GM21515 (cell line): ENCODE results near the gene GATA5.

ENCODE experiments used
- ATAC-seq: cut with Tn5 transposase; IDR thresholded peaks from one replicate; pipeline ENCODE4 v1.9.1; 2021; ENCODE audit not compliant: unreplicated experiment

GATA5 gene

DNA sequence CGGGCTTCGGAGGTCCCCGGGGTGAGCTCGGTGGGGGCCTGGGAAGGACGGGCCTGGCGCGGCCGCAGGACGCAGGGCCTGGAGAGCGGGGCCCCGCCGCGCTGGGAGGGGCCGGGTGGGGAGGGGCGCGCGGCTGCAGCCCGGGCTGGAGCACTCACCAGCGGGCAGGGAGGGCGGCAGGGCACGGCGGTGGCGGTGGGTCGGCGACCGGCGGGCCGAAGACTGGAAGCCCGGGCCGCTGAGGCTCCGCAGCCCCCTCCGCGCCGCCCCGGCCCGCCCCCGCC, at the start of gene GATA5:
GATA5 (minus strand) TSS at position 224 of the 284 bp plus-strand sequence. CDS start 474 bp downstream, outside the sequence.
- no peak for ATAC-seq

DNA sequence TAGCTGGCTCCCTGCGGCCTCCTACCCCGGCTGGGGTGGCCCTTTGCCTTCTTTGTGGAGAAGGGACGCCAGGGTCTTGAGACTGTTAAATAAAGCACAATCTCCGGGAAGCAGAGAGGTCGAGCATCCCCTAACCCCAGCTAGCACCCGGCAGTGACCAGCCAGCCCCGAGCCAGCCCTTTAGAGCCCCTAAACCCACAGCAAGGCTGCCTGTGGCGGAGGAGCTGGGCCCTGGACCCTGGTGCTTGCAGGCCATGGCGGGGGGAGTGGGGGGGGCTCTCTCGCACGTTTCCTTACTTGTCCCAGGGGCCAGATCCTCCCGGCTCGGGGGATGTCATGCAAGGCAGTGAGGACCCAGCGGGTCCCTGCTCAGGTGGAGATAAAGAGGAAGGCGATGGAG, 49.2 kb upstream of the GATA5 start:
- no peak for ATAC-seq

DNA sequence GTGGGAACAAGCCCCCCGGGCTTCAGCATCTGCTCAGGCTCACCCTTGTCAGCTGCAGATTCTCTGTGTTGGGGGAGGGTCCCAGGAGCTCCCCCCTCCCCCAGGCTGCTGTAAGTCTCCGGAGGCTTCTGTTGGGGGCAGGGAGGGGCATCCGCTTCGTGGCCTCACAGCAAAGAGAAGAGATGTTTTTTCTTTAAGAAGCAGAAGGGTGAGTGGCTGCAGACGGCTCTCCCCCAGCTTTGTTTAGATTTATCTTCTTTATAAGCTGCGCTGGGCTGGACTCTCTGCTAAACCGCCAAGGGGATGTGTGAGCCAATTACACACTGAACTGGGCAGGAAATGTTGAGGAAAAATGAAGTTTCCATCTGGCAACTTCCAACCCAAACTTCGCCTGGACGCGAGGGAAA, 48.7 kb upstream of the GATA5 start:
- no peak for ATAC-seq

DNA sequence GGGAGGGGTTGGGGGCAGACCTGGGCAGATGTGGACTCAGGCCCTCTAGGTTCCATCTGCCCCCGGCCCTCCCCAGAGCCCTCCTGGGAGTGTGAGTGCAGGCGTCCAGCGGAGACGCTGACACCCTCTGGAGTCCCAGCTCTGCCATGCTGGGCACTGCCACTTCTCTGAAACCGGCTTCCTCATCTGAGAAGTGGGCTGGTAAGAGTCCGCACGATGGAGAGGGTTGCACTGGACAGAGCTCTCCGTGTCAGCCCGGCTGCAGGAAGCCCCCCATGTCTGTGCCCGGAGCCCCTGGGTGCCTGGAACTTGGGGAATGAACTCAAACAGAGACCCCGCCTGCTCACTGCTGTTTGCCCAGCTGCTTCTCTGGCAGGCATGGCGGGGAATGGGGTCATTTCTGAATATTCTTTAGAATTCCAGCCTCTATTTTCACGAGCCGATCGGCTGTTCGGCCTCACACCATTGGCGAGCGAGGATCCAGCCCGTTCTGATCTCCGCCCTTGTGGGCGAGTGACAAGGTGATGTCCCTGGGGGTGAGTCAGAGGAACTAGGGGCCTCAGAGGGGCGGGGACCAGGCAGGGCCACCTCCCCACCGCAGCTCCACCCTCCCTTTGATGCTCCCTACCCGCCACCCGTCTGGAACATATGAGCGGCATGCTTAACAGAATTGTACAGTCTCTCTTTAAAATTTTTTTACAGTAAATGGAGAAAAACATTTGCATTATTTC, 47.8 kb upstream of the GATA5 start:
- no peak for ATAC-seq

GRCh38 chr20:62522748-62523396, 47.1 kb upstream of the GATA5 start:
- no peak for ATAC-seq

- ATAC-seq = no peak
These were observed 44.0 kb upstream of the GATA5 start for GRCh38 chr20:62519826-62520225.

GRCh38 chr20:62518911-62519310, 43.1 kb upstream of the GATA5 start:
- no peak for ATAC-seq

- no peak for ATAC-seq
These were observed 42.3 kb upstream of the GATA5 start for GRCh38 chr20:62517901-62518610.

DNA sequence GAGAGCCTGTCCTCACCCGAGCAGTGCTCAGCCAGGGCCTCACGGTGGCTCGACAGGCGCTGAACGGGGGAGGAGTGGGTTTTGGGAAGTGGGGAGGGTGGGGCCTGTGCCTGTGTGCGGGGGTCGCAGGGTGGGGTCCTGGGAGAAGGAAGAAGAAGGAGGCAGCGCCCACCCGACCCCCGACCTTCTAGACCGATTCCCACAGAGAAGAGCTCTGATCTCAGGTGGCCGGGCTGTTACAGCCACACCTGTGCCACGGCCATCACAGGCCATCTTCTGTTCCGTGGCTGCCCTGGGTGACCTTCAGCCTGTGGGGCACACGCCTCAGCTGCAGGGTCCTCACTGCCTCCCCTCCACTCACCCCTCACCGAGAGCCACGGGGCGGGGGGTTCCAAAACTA, 41.4 kb upstream of the GATA5 start:
- no peak for ATAC-seq

DNA sequence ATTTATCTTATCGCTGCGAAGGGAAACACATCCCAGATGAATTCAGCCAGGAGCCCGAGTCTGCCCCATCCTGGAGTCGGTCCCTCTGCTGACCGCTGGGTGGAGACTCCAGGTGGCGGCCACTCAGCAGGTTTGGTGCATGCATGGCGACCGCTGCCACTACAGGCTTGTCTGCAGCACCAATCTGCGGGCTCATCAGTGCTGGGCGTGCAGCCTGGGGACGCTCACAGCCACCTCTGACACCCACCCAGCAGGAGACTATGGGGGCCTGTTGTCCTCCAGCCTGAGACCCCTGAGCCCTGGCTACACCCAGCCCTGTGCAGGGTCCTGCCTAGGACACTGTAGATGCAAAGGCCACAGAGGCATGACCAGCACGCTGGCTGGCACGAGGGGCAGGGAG, 40.5 kb upstream of the GATA5 start:
- no peak for ATAC-seq

DNA sequence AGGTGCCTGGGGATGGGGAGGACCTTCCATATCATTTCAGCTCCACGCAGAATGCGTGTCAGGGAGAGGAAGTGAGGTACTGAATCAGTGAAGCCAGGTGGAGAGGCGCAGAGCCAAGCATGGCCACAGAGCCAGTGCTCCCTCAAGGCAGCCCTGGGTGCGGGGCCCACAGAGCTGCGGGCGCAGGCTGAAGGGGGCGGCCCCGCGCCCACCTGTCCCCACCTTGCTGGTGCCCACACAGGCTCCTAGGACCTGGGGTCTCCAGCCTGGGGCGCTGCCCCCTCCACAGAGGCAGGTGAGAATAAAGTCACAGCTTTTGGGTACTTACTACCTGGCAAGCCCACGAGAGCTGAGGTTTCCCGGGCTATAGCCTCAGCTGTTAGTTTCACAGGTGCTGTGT, 40.0 kb upstream of the GATA5 start:
- ATAC-seq = no peak

DNA sequence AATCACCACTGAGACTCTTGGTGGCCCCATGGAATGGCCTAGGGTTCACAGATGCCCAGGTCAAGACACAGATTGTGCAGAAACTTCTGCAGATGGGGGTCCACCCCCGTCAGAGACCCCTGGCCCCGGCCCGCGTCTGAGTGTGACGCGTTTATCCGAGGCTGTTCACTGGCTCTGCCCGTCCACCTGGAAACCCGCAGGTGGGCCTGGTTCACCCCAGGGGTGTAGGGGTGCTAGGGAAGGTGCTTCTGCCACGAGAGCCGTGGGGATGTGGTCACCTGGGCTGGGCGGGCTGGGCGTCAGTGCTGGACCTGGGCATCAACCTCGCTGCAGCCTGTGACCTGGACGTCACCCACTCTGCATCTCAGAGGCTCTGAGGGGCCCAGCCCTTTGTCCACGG, 39.5 kb upstream of the GATA5 start:
- no peak for ATAC-seq

GRCh38 chr20:62513991-62514390, 38.2 kb upstream of the GATA5 start:
- no peak for ATAC-seq

DNA sequence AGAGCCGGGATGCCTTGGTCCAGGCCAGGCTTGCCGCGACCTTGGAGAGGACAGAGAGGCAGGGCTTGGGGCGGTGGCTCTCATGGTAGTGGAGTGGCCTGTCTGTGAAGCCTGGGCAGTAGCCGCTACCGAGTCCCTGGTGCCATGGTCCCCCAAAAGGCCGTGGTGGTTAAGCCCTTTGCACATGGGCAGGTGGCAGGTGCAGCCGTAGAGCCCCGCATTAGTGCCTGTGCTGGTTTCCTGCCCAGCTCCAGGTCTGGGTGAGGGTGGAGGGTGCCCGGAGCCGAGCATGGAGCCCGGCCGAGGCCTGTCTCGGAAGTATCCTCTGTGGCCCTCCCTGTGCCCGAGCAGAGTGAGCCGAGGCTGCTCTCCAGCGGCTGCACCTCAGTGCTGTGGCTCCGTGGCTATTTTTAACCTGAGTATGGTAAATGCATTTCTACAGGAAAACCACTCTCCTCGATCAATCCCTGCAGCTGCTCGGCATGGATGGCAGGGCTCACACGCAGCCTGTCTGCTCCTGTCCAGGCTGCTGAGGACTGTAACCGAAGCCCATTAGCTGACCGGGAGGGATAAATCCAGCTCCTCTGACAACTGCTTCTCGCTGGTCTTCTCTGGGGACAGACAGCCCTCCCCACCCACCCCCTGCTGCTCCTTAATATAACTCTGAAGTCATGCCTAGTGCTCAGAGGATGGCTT, 36.3 kb upstream of the GATA5 start:
- ATAC-seq = no peak

GRCh38 chr20:62511300-62511914, 35.6 kb upstream of the GATA5 start:
- ATAC-seq = no peak

DNA sequence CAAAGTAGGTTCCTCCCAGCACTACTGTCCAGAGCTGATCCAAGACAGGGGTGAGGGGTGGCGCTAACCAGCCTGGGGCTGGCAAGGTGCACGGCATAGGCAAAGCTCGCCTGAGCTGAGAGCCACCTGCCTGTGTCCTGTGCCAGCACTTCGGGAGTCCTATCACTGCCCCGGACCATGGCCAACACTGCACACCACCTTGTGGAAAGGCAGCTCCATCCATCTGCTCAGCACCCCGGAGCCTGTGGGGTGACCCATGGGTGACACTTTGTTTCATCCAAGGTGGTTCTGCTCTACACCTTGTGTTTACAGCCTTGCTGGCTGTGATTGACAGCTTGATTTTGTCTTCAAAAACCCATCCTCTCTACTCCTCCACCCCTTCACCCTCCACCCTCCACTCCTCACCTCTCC, 32.9 kb upstream of the GATA5 start:
- ATAC-seq = no peak

DNA sequence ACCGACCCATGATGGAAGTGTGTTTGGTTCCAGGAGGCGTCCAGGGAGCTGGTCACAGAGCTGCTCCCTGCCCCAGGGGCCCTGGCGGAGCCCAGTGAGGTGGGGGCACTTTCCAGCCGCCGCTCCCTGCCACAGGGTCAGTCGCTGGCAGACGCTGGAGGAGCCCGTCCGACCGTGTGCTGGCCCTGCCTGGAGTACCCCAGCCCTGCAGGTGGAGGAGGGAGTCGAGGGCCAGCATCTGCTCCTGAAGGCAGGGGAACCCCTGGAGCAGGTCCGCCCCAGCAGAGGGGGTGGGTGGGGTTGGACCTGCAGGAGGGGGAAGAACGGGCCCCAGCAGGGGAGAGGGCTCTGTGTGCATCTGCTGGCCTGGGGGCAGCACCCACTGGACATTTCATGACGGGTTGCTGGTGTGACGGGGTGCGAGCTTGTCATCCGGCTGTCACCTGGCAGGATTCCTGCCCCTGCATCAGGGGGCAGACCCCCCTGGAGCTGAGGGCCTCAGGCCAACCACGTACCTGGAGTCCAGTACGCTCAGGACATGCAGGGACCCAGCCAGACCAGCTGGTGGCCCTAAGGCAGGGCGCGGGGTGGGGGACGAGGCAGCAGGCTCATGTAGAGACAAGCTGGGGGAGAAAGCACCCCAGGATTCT, 32.3 kb upstream of the GATA5 start:
- no peak for ATAC-seq

- ATAC-seq = no peak
These were observed 31.5 kb upstream of the GATA5 start for GRCh38 chr20:62507323-62507722.

- ATAC-seq = no peak
These were observed 31.0 kb upstream of the GATA5 start for GRCh38 chr20:62506791-62507190.

DNA sequence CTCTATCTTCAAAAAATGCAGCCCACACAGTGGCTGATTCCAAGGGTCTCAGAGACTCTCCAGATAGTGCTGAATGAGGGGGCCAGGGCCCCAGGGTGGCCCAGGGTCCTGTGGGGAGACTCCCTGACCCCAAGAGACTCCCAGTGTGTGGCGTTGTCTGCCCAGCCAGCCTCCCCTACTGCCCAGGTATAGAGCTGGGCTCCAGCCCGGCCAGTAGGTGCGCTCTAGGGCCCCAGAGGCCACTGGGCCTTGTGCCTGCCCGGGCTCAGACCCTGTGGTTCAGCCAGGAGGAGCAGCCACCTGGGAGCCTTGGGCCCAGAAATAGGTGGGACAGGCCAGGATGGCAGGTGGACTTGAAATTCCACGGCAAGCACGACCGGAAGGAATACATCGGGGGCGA, 30.3 kb upstream of the GATA5 start:
- no peak for ATAC-seq
